Body of pancreas (tissue), 4 donors: ENCODE data around the gene ASPA. TPM values are rescaled to one million over a fixed set of nuclear protein-coding genes. Genes with fewer than 3 reads are reported as not detected.
A peak's percentile ranks its signal among the peaks of the same experiment; 100 is the strongest.

ENCODE experiments used
- ATAC-seq: fragments of 150-250 bp; one replicate; pipeline ENCODE4 v1.9.1; 2016
- DNase-seq, 4 donors: peaks; one replicate each; pipeline ENCODE4 v3.0.0-alpha.2; 2019
- H3K27ac ChIP-seq, 4 donors: fragments of 200-600 bp; sonication (generic); 1 replicate in 3 of 4; 2 replicates in 1 of 4; pipeline versions ENCODE4 v1.5.1 to v1.6.1; 2016 to 2019; ENCODE audit warnings: mild to moderate bottlenecking in 1 of 4, mixed read lengths in 1 of 4, moderate library complexity in 1 of 4
- H3K27me3 ChIP-seq, 2 donors: fragments of 200-600 bp; sonication (generic); one replicate each; pipeline ENCODE4 v1.6.0; 2016; ENCODE audit warnings: mild to moderate bottlenecking in 1 of 2
- H3K36me3 ChIP-seq, 2 donors: fragments of 200-600 bp; sonication (generic); replicated peaks in 1 of 2; 2 replicates each; pipeline ENCODE4 v1.5.1; 2016; ENCODE audit warnings: low read depth in 2 of 2; ENCODE audit not compliant: insufficient read depth in 1 of 2
- H3K4me1 ChIP-seq: fragments of 200-600 bp; sonication (generic); one replicate; pipeline ENCODE4 v1.6.0; 2016
- H3K4me3 ChIP-seq, 2 donors: fragments of 200-600 bp; sonication (generic); 1 replicate in 1 of 2; 2 replicates in 1 of 2; pipeline ENCODE4 v1.5.1; 2016 to 2019
- H3K9me3 ChIP-seq, 3 donors: fragments of 200-600 bp; sonication (generic); 1 replicate in 2 of 3; 2 replicates in 1 of 3; pipeline ENCODE4 v1.5.1; 2016
- POLR2A ChIP-seq, 3 donors: fragments of 450-650 bp; IDR thresholded peaks; one replicate each; pipeline ENCODE4 v1.6.1; 2016; ENCODE audit warnings: antibody characterized with exemption in 3 of 3, mild to moderate bottlenecking in 2 of 3
- WGBS, 2 donors: methylation state at CpG; one replicate each; pipeline ENCODE4 v1.1.5; 2017; 5-methylcytosine and 5-hydroxymethylcytosine counted together
- intact Hi-C: fragments of 100-400 bp; cut with DNase I; formaldehyde crosslinking; loops from one replicate; pipeline ENCODE4 v1.15.1; 2023
- total RNA-seq, 2 donors: library from RNA; depleted of rRNA; stranded (reverse); fragments of >200 nt; gene quantifications; one replicate each; pipeline ENCODE4 v1.1.0, GENCODE V29; 2016
- TF ChIP-seq, protein P1 (sequence below), 7 experiments: fragments of 450-650 bp in 4 of 7; fragments of 200-600 bp in 3 of 7; sonication (generic) in 3 of 7; IDR thresholded peaks; one replicate each; pipeline ENCODE4 v1.5.1; 2016 to 2019; ENCODE audit warnings: antibody characterized with exemption in 7 of 7

The ASPA gene
- total RNA-seq, 2 donors from 2014 or later = 0.66 to 0.78 TPM

DNA sequence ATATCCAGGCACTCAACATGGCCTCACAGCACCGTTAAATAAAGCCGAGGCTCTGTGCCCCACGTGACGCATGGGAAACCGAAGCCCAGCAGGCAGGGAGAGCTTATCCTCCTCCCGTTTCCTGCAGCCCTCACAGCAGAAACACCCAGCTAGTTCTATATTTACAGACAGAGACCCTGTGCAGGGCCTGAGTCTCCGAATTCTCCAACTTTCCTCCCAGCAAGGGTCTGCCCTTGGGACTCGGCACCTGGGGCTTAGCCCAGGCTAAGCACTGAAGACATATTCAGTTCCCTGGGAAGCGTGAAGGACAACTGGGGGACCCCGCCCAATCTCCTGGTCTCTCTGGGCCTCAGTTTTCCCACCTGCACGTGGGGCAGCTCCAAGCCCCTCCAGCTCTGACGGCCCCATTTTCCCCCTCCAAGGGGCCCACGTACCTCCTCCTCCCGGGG, 52.6 kb downstream of the ASPA start:
- H3K36me3 ChIP-seq = no peaks in the 10 kb centered on the region
- H3K4me3 ChIP-seq = no peak overlapping the region
- no peaks in the 10 kb centered on the region for H3K27me3 ChIP-seq
- H3K9me3 ChIP-seq = no peaks in the 10 kb centered on the region
- ATAC-seq (no peak), DNase-seq (no peak)
- no peak overlapping the region for H3K27ac ChIP-seq
- H3K4me1 ChIP-seq = no peaks in the 10 kb centered on the region
- intact Hi-C loops = no loop called here
- no peak for TF ChIP-seq POLR2A (IDR thresholded peaks at IDR 0.05)
- TF ChIP-seq, protein P1, sequence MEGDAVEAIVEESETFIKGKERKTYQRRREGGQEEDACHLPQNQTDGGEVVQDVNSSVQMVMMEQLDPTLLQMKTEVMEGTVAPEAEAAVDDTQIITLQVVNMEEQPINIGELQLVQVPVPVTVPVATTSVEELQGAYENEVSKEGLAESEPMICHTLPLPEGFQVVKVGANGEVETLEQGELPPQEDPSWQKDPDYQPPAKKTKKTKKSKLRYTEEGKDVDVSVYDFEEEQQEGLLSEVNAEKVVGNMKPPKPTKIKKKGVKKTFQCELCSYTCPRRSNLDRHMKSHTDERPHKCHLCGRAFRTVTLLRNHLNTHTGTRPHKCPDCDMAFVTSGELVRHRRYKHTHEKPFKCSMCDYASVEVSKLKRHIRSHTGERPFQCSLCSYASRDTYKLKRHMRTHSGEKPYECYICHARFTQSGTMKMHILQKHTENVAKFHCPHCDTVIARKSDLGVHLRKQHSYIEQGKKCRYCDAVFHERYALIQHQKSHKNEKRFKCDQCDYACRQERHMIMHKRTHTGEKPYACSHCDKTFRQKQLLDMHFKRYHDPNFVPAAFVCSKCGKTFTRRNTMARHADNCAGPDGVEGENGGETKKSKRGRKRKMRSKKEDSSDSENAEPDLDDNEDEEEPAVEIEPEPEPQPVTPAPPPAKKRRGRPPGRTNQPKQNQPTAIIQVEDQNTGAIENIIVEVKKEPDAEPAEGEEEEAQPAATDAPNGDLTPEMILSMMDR (IDR thresholded peaks at IDR 0.05) = no peak
- WGBS, 2 donors = 72 to 76% methylated on average over 14 of the region's 14 CpGs

DNA sequence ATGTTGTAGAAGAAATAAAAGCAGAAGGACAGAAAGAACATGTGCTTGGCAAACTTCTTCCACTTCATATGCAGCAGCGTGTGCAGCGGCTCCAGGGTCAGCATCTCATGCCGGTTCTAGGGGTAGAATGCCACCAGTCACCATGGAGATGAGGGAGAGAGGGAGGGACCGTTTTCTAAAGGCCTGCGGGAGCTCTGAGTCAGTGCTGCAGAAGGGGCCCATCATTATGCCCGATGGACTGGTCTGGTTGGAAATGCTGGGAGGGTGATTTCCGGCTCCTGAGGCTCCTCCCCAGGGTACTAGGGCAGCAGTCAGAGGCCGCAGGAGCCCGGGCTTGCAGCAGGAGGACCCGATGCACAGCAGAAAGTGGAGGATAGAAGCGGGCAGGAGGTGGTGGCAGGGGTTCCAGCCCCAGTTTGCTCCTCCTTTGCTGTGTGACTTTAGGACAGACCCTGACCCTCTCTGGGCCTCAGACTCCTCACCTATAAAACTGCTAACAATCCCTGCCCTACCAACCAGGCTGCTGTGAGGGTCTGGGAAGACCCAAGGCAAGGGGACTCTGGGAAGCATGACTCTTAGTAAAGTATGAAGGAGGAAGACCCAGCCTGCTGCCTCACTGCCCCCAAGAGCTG, 53.2 kb downstream of the ASPA start:
- Histone ChIP-seq H3K9me3 (no peaks in the 10 kb centered on the region), H3K27me3 (no peaks in the 10 kb centered on the region), H3K4me1 (no peaks in the 10 kb centered on the region), H3K36me3 (no peaks in the 10 kb centered on the region), H3K4me3 (no peak overlapping the region), H3K27ac (no peak overlapping the region)
- ATAC-seq (no peak), DNase-seq (no peak)
- 42 to 54% methylated on average over 9 to 11 of the region's 11 CpGs for WGBS, 2 donors
- TF ChIP-seq POLR2A (IDR thresholded peaks at IDR 0.05) = no peak
- TF ChIP-seq, protein P1 (IDR thresholded peaks at IDR 0.05) = no peak
- intact Hi-C loops = no loop called here

DNA sequence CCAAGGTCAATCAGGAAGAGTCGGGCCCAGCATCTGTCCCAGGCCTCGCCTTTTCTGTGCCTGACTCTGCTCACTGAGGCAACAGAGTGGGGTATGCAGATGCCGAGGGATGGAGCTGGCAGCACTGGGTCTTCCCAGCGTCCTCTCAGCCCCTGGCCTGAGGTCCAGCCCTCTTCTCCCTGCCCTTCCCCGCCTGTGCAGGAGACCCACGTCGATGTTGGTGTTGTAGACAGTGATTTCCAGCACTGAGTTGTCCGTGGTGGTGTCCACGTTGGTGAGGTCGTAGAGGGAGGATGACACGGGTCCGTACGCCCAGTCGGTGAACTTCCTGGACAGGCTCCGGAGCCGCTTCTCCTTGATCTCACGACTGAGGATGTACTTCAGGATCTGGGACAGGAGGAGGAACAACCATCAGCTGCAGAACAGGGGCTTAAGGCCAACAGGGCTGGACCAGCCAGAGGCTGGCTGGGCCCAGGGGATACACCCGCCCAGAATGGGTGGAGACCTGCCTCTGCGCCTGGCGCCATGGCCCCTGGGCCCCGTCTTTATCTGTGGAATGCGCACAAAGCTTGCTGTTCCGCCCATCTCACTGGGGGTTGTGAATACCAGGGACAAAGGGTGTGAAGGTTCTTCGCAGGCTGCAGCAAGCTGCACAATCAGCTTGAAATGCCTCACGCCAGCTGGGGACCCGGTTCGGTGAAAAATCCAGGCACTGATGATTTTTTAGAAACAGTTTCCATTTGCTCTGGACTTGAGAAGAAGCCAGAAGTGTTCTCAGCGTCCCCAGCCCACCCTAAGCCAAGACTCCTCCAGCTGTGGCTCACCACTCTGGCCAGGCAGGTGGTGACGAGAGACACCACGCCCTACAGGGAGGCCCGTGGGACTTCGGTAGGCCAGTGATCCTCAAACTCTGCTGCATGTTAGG, 54.3 kb downstream of the ASPA start:
- WGBS, 2 donors = 51 to 85% methylated on average over 12 to 31 of the region's 32 CpGs
- H3K9me3 ChIP-seq = no peaks in the 10 kb centered on the region
- TF ChIP-seq POLR2A (IDR thresholded peaks at IDR 0.05) = peak in 1 of 3 donors; percentile 47
- TF ChIP-seq, protein P1 (IDR thresholded peaks at IDR 0.05) = no peak
- peak in 2 of 4 donors; percentile 42 to 71 for DNase-seq
- H3K27me3 ChIP-seq = no peaks in the 10 kb centered on the region
- no peaks in the 10 kb centered on the region for H3K36me3 ChIP-seq
- no peaks in the 10 kb centered on the region for H3K4me1 ChIP-seq
- H3K27ac ChIP-seq = peak overlapping the region in 3 of 4 donors; percentile 18 to 82 (median 43)
- intact Hi-C loops = no loop called here
- ATAC-seq = peak; percentile 67
- no peak overlapping the region for H3K4me3 ChIP-seq

DNA sequence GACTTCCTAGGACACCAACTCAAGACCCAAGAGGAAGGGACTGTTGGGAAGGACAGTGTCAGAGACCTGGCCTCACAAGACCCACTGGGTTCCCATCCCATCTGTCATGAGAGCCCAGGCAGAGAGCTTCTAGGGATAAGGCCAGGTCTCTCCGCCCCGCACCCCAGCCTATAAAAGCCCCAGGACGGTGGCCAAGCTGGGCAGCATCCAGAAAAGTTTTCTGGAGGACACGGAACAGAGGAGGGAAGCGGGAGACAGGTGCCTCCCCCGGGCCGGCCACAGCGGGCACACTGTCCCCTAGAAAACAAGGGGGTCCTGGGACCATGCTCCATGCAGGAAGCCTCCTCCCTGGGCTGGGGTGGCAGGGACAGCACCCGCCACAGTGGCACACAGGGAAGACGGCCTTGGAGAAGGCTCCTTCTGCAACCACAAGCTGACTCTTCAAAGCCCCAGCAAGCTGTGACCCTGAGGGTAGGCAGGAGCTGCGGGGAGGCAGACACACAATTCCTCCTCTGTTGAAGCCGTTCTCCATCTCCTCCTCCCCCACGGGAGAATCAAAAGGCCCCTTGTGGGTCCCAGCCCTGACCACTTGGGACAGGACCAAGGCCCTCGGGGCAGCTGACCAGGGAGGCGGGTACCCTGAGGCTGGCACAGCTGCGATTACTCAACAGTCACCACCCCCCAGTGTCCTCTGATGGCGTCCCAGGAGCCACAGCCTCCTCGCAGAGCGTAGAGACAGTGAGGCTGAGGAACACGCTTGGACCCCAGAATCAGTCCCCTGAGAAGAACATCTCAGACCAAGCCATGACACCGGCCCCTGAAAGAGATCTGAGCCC, 55.7 kb downstream of the ASPA start:
- ATAC-seq (peak; percentile 27), DNase-seq (peak in 2 of 4 donors; percentile 38 to 40)
- no peaks in the 10 kb centered on the region for H3K27me3 ChIP-seq
- H3K27ac ChIP-seq = peak overlapping the region in 3 of 4 donors; percentile 18 to 82 (median 43)
- intact Hi-C loops = no loop called here
- WGBS, 2 donors = 62 to 74% methylated on average over 10 to 13 of the region's 21 CpGs
- peaks cover 10% of the 10 kb centered on the region for H3K4me1 ChIP-seq
- no peak overlapping the region for H3K4me3 ChIP-seq
- H3K9me3 ChIP-seq = no peaks in the 10 kb centered on the region
- TF ChIP-seq, protein P1 (IDR thresholded peaks at IDR 0.05) = no peak
- no peak for TF ChIP-seq POLR2A (IDR thresholded peaks at IDR 0.05)
- H3K36me3 ChIP-seq = no peaks in the 10 kb centered on the region
